Smooth muscle cell of the coronary artery (primary cell): ENCODE measurements around the gene CWF19L1. TPM values are rescaled to one million over a fixed set of nuclear protein-coding genes. Genes with fewer than 3 reads are reported as not detected.

Experiments
- total RNA-seq: library from RNA; depleted of rRNA; stranded (reverse); fragments of >200 nt; gene quantifications from 2 replicates; pipeline ENCODE4 v1.2.3, GENCODE V29; 2014; ENCODE audit warnings: low replicate concordance

Gene CWF19L1
- 9.5 and 16.6 TPM in 2 replicates for total RNA-seq

GRCh38 chr10:100267239-100268104 is at the start of gene CWF19L1:
TSS of gene CWF19L1 (minus strand) at chr10:100267638. CDS start at chr10:100267593, 45 bp downstream.

DNA sequence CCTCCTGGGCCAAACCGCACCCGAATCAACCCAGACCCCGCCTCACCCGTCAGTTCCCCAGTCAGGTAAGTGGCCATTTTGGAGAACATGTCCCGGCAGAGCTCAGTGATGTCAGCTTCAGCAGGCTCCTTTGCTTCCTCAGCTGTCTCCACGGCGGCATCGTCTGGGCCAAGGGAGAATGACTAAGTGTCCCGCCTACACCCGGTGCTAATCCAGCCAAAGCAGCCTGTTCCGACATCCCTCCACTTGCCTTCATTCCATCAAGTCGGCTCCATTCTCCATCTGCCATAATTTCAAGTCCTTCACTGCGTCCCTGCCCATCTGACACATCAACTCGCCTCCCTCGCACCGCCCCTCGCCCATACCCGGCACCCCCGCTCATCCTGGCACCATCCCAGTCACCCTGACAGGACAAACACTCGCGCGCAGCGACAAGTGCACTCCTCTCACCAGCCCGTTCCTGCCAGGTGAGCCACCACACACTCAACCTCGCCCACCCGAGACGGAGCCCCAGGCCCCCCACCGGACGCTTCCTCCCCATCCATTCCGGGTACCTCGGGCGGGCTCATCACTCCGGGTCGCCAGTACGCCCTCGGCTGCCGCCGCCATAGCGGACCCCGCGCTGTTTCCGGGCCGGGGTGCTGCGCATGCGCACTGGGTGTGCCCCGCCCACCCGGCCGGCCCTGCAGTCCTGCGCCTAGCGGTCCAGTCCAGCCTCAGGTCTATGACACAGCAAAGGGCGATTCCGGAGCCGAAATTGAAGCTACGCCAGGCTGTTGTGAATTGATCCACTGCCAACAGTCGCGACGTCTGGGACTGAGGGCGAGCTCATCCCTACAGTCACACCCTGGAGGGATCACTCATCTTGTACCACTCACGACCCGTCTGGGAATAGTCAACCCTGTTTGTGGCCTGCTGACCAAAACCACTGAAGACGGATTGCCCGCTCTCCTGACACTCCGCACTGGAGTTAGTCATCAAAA is 18.9 kb upstream of the CWF19L1 start, which contains the start of gene BLOC1S2:
Gene BLOC1S2, minus strand, starts transcription at position 630 of the 983 bp plus-strand sequence. Its CDS starts 21 bp downstream, at position 609.

GRCh38 chr10:100185364-100186252 is 81.8 kb downstream of the CWF19L1 start, which contains the start of gene ERLIN1:
TSS of gene ERLIN1 (minus strand) at chr10:100186029. CDS start at chr10:100185626, 403 bp downstream.

Other genes with a start within 250 kb of the CWF19L1 start
- gene CPN1, start 185.8 kb downstream of the CWF19L1 start, total RNA-seq, result not detected in 2 replicates
- 24.1 and 30.3 TPM in 2 replicates for gene ERLIN1, start 81.6 kb downstream of the CWF19L1 start, total RNA-seq
- gene CHUK, start 38.0 kb downstream of the CWF19L1 start, total RNA-seq, result 9.5 and 20.0 TPM in 2 replicates
- gene BLOC1S2, start 19.0 kb upstream of the CWF19L1 start, total RNA-seq, result 19.7 and 50.3 TPM in 2 replicates
- not detected in 2 replicates for gene PKD2L1, start 62.6 kb upstream of the CWF19L1 start, total RNA-seq
- gene SCD, start 79.6 kb upstream of the CWF19L1 start, total RNA-seq, result 38.5 and 220 TPM in 2 replicates
- not detected in 2 replicates for gene WNT8B, start 195.4 kb upstream of the CWF19L1 start, total RNA-seq